ENCODE data around the gene CECR2. TPM values are rescaled to one million over a fixed set of nuclear protein-coding genes. Genes with fewer than 3 reads are reported as not detected.

The CECR2 gene
- total and polyA plus RNA-seq, 8 donors = 8.0 to 22.0 (median 17.1) TPM

- no peaks in the 10 kb centered on the region for H3K4me1 ChIP-seq
- DNase-seq = no peak
Observed at GRCh38 chr22:17596226-17596625, 227.0 kb downstream of the CECR2 start.

GRCh38 chr22:17597217-17597616 lies 228.0 kb downstream of the CECR2 start:
- H3K4me3 ChIP-seq = no peak overlapping the region
- DNase-seq (no peak), ATAC-seq (no peak)
- H3K36me3 ChIP-seq = peaks cover 4 to 99% of the 10 kb centered on the region in 2 donors
- intact Hi-C loops (cut with DNase I) = no loop called here
- no peak for TF ChIP-seq CTCF (IDR thresholded peaks at IDR 0.05)
- H3K27ac ChIP-seq = no peak overlapping the region
- H3K4me1 ChIP-seq = no peaks in the 10 kb centered on the region
- H3K9me3 ChIP-seq = no peaks in the 10 kb centered on the region
- H3K27me3 ChIP-seq = no peaks in the 10 kb centered on the region

More at GRCh38 chr22:17596226-17596625, 227.0 kb downstream of the CECR2 start:
- no peak overlapping the region for H3K27ac ChIP-seq
- no peak for ATAC-seq
- peaks cover 4 to 100% of the 10 kb centered on the region in 2 donors for H3K36me3 ChIP-seq
- H3K27me3 ChIP-seq = no peaks in the 10 kb centered on the region
- no peak overlapping the region for H3K4me3 ChIP-seq
- TF ChIP-seq CTCF (IDR thresholded peaks at IDR 0.05) = no peak
- intact Hi-C loops (cut with DNase I) = no loop called here
- no peaks in the 10 kb centered on the region for H3K9me3 ChIP-seq

GRCh38 chr22:17598318-17598717 lies 229.1 kb downstream of the CECR2 start:
- intact Hi-C loops (cut with DNase I) = no loop called here
- H3K9me3 ChIP-seq = no peaks in the 10 kb centered on the region
- TF ChIP-seq CTCF (IDR thresholded peaks at IDR 0.05) = no peak
- ATAC-seq = no peak
- DNase-seq = no peak
- H3K27me3 ChIP-seq = no peaks in the 10 kb centered on the region
- peaks cover 4 to 97% of the 10 kb centered on the region in 2 donors for H3K36me3 ChIP-seq
- no peaks in the 10 kb centered on the region for H3K4me1 ChIP-seq
- no peak overlapping the region for H3K4me3 ChIP-seq
- H3K27ac ChIP-seq = no peak overlapping the region

DNA sequence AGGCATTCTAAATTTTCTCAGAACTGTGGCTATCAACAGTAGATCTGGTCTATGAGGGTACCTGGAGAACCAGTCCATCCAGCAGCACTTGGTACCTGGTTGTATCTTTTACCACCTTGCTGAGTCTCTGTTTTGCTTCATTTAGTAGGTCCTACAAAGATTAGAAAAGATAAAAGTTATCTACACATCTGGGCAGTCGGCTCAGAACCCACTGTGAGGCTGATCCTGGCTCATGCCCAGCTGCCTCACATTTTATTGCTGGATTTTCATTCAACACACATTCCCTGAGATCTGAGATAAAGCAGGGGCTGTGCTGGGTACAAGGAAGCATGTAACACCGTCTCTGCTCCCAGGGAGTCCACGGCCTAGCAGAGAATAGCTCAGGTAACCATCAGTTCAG lies 231.8 kb downstream of the CECR2 start:
- no peak overlapping the region for H3K4me3 ChIP-seq
- H3K27ac ChIP-seq = no peak overlapping the region
- no peak for TF ChIP-seq CTCF (IDR thresholded peaks at IDR 0.05)
- H3K9me3 ChIP-seq = no peaks in the 10 kb centered on the region
- DNase-seq = no peak
- intact Hi-C loops (cut with DNase I) = no loop called here
- H3K27me3 ChIP-seq = no peaks in the 10 kb centered on the region
- H3K4me1 ChIP-seq = no peaks in the 10 kb centered on the region
- peaks cover 4 to 92% of the 10 kb centered on the region in 2 donors for H3K36me3 ChIP-seq
- no peak for ATAC-seq

- TF ChIP-seq CTCF (IDR thresholded peaks at IDR 0.05) = no peak
- Histone ChIP-seq H3K27ac (no peak overlapping the region), H3K9me3 (no peaks in the 10 kb centered on the region), H3K4me3 (no peak overlapping the region), H3K27me3 (no peaks in the 10 kb centered on the region), H3K36me3 (peaks cover 0 to 92% of the 10 kb centered on the region in 2 donors), H3K4me1 (no peaks in the 10 kb centered on the region)
- intact Hi-C loops (cut with DNase I) = no loop called here
- ATAC-seq = no peak
- no peak for DNase-seq
Observed at GRCh38 chr22:17603668-17604067, 234.4 kb downstream of the CECR2 start.

Measured in left lung (tissue), 10 donors.